Measurements from ENCODE around the gene CSMD2. TPM values are rescaled to one million over a fixed set of nuclear protein-coding genes. Genes with fewer than 3 reads are reported as not detected.

CSMD2 gene
- total RNA-seq, 1 experiment from 2014 or later, result not detected

- DNase-seq (ENCODE audit: extremely low read depth, low read depth), result no peak
These were observed 337.0 kb downstream of the CSMD2 start for GRCh38 chr1:33828059-33828458.

DNA sequence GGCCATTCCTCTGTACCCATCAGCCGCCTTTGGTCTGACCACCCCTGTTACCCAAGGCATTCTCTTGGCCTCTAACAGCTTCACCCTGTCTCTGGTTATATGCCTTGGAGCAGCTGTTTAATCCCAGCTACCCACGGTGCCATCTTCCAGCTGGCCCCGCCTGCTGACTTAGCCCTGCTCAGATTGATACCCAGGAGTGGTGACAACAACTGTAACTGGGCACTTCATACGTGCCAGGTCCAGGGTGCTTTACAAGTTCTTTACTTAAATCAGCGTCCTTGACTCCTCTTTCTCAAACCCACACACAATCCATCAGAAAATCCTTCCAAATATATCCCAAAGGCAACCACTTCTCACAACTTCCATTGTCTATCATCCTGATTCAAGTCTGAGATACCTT lies 338.3 kb downstream of the CSMD2 start:
- DNase-seq (ENCODE audit: extremely low read depth, low read depth), result no peak

- DNase-seq (ENCODE audit: extremely low read depth, low read depth), result no peak
These were observed 338.7 kb downstream of the CSMD2 start for GRCh38 chr1:33826311-33826710.

GRCh38 chr1:33825506-33825905 lies 339.5 kb downstream of the CSMD2 start:
- DNase-seq (ENCODE audit: extremely low read depth, low read depth), result no peak

DNA sequence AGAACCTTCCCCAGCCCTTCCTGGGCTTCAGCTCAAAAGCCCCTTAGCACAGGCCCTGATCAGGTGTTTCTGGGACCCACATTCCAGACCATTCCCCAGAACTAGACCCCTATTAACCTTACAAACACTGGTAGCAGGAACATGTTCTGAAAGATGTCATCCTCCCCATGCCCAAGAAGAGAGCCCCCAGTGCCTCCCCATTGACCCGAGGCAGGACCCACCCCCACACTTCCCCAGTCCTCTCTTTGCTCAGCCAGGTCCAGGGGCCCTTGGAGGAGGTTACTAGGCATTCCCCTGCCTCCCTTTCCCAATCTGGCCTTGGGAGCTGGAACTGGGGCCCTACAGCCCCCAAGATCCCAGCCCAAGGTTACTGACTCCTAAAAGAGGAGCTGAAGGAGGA lies 340.1 kb downstream of the CSMD2 start:
- DNase-seq (ENCODE audit: extremely low read depth, low read depth), result no peak

DNA sequence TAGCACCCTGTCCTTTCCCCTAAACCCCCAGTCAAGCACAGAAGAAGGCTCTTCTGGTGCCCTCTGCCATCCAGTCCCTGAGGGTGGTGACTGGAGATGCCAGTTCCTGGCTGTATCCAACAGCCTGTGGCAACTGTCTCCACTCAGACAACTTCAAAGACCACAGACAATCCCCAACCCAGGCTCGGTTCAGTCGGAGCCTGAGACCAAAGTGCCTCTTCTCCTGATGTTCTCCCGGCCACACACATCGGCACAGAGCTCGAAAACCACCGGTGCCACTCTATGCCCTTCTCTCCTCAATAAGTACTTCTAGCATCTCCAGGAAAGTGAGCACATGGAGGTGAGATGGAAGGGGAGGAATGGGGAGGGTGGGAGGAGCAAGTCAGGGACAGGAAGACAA lies 340.7 kb downstream of the CSMD2 start:
- DNase-seq (ENCODE audit: extremely low read depth, low read depth), result no peak

GRCh38 chr1:33823830-33824229 lies 341.2 kb downstream of the CSMD2 start:
- DNase-seq (ENCODE audit: extremely low read depth, low read depth), result no peak

GRCh38 chr1:33823401-33823800 lies 341.6 kb downstream of the CSMD2 start:
- no peak for DNase-seq (ENCODE audit: extremely low read depth, low read depth)

- DNase-seq (ENCODE audit: extremely low read depth, low read depth), result no peak
These were observed 342.6 kb downstream of the CSMD2 start for GRCh38 chr1:33822396-33822795.

- DNase-seq (ENCODE audit: extremely low read depth, low read depth), result no peak
These were observed 343.7 kb downstream of the CSMD2 start for GRCh38 chr1:33821291-33821690.

GRCh38 chr1:33820804-33821203 lies 344.2 kb downstream of the CSMD2 start:
- no peak for DNase-seq (ENCODE audit: extremely low read depth, low read depth)

DNA sequence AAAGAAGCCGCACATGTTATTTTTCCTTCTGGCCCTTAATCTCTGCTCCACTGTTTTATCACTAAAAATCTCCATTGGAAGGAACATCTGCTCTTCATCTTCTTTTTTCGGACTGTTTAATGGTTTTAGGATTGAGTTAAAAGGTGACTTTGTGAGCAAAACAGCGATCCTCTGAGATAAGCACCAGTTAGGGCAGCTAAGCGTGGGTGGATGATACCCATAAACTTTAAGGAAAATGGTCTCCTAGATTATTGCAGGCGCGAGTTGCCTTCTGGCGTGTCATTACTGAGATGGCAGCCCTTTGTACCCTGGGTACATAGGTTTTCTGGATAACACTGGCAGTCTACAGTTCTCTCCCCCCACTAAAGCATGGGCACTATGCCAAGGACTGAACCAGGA lies 345.1 kb downstream of the CSMD2 start:
- no peak for DNase-seq (ENCODE audit: extremely low read depth, low read depth)

GRCh38 chr1:33819290-33819912 lies 345.6 kb downstream of the CSMD2 start:
- DNase-seq (ENCODE audit: extremely low read depth, low read depth), result no peak

DNA sequence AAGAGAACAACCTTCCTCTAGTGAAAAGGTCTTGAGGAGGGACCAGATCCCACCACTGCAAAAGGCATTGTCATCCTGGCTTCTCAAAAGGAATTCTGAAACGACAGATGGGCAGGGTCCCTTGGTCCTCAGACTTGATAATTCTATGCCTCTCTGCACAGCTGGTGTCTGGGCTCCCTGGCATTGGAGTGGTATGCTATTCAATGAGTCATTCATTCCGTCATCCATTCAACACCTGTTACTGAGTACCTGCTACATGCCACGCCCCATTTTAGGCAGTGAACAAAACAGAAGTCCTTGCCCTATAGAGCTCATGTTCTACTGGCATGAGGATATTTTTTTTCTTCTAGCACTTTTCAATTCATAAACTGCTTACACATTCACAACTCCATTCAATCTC lies 347.0 kb downstream of the CSMD2 start:
- DNase-seq (ENCODE audit: extremely low read depth, low read depth), result no peak

GRCh38 chr1:33815061-33815460 lies 350.0 kb downstream of the CSMD2 start:
- DNase-seq (ENCODE audit: extremely low read depth, low read depth), result no peak

- DNase-seq (ENCODE audit: extremely low read depth, low read depth), result no peak
These were observed 350.9 kb downstream of the CSMD2 start for GRCh38 chr1:33814166-33814565.

DNA sequence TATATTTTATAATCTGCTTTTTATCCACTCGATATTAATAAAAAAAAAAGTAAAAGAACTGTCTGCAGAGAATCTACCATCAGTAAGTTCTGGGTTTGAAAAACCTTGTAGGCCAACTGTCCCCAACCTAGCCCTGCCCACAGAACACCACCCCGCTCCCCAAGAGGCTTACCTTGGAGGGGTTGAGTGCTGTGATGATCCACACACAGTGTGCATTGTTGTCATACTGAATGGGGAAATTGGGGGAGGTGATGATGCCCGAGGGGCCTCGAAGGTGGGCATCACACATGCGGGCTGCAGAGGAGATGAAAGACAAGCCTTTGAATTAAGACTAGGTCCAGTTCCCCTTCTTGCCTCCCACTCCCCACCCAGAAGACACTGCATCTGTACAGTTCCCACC lies 354.5 kb downstream of the CSMD2 start:
- DNase-seq (ENCODE audit: extremely low read depth, low read depth), result no peak

- DNase-seq (ENCODE audit: extremely low read depth, low read depth), result no peak
These were observed 359.0 kb downstream of the CSMD2 start for GRCh38 chr1:33805988-33806387.

- DNase-seq (ENCODE audit: extremely low read depth, low read depth), result no peak
These were observed 362.8 kb downstream of the CSMD2 start for GRCh38 chr1:33802268-33802667.

- DNase-seq (ENCODE audit: extremely low read depth, low read depth), result no peak
These were observed 367.2 kb downstream of the CSMD2 start for GRCh38 chr1:33797849-33798248.

DNA sequence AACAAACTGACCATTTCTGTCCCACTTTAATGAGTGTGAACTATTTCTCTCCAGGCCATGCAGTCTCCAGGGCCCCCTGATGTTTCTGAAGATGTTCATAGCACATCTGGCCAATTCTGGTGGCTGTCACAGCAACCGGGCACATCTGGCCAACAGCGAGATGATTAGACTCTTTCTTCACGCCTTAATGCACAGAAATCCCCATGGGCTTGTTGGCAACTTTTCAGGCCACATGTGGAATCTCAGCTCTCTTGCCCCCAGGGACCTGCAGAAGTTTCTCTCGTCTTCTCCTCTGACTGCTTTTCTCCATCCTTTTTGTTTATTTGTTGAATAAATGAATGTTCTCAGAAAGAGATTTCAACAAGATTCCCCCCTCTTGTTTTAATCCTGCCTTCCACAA lies 372.4 kb downstream of the CSMD2 start:
- no peak for DNase-seq (ENCODE audit: extremely low read depth, low read depth)

- DNase-seq (ENCODE audit: extremely low read depth, low read depth), result no peak
These were observed 372.8 kb downstream of the CSMD2 start for GRCh38 chr1:33792216-33792615.

- no peak for DNase-seq (ENCODE audit: extremely low read depth, low read depth)
These were observed 373.8 kb downstream of the CSMD2 start for GRCh38 chr1:33791251-33791650.

Measured in NCI-H460 (cell line).